HG03521 (cell line): ENCODE measurements around the gene SPI1.
"Not testable (repeated sequence)": the region's sequence is repeated elsewhere in the genome, so short reads cannot be mapped to it uniquely, and the experiment has no call there.

Experiments
- ATAC-seq: cut with Tn5 transposase; IDR thresholded peaks from one replicate; pipeline ENCODE4 v1.9.1; 2021; ENCODE audit warnings: mild to moderate bottlenecking, moderate library complexity; ENCODE audit not compliant: unreplicated experiment

SPI1 gene

GRCh38 chr11:47328449-47329390 is 49.6 kb downstream of the SPI1 start:
- ATAC-seq: no peak

- no peak for ATAC-seq
These were observed 50.4 kb downstream of the SPI1 start for GRCh38 chr11:47327949-47328348.

GRCh38 chr11:47327025-47327424 is 51.3 kb downstream of the SPI1 start:
- no peak for ATAC-seq

- no peak for ATAC-seq
These were observed 52.1 kb downstream of the SPI1 start for GRCh38 chr11:47326198-47326597.

- ATAC-seq: no peak
These were observed 52.9 kb downstream of the SPI1 start for GRCh38 chr11:47325271-47326041.

GRCh38 chr11:47324520-47324919 is 53.8 kb downstream of the SPI1 start:
- no peak for ATAC-seq

- ATAC-seq: no peak
These were observed 60.2 kb downstream of the SPI1 start for GRCh38 chr11:47318166-47318565.

- no peak for ATAC-seq
These were observed 61.1 kb downstream of the SPI1 start for GRCh38 chr11:47317064-47317828.

GRCh38 chr11:47316501-47316900 is 61.8 kb downstream of the SPI1 start:
- ATAC-seq: not testable (repeated sequence)

GRCh38 chr11:47314992-47315391 is 63.4 kb downstream of the SPI1 start:
- ATAC-seq: no peak

- no peak for ATAC-seq
These were observed 70.1 kb downstream of the SPI1 start for GRCh38 chr11:47308050-47308823.

- no peak for ATAC-seq
These were observed 71.9 kb downstream of the SPI1 start for GRCh38 chr11:47306484-47306844.

GRCh38 chr11:47305734-47306483 is 72.4 kb downstream of the SPI1 start:
- ATAC-seq: no peak
